IMR-90 (cell line): ENCODE measurements around the gene DOK6. TPM values are rescaled to one million over a fixed set of nuclear protein-coding genes. Genes with fewer than 3 reads are reported as not detected.

ENCODE experiments used
- ATAC-seq: fragments of 200-7000 bp; cut with Tn5 transposase; 2 replicates; pipeline ENCODE4 v1.9.1; 2020; ENCODE audit warnings: low read depth, mild to moderate bottlenecking, moderate library complexity
- BruUV-seq: library from RNA; stranded (reverse); fragments of 400-500 nt; replicated peaks from 2 replicates; lab custom pipeline; 2021; lab: Mats Ljungman, UMichigan
- CTCF ChIA-PET: fragments of 300-600 bp; formaldehyde crosslinking; extraction: SDS; loops from one replicate; lab custom pipeline; 2021; ENCODE audit warnings: antibody characterized with exemption; lab: Yijun Ruan, JAX
- POLR2A ChIA-PET: fragments of 300-600 bp; sonication (Branson Sonifier 250); formaldehyde crosslinking; loops from one replicate; lab custom pipeline; 2022; ENCODE audit warnings: antibody characterized with exemption; ENCODE audit not compliant: unreplicated experiment; lab: Charles Lee
- DNase-seq: peaks from one replicate; pipeline ENCODE4 v3.0.0; 2013
- H2AFZ ChIP-seq: replicated peaks from 2 replicates; pipeline ENCODE3; 2013; ENCODE audit warnings: low read length, mild to moderate bottlenecking; ENCODE audit not compliant: poor library complexity
- H2AK5ac ChIP-seq: 2 replicates; pipeline ENCODE4 v1.6.1; 2013; ENCODE audit warnings: low read depth, low read length, inconsistent platforms
- H2AK9ac ChIP-seq: replicated peaks from 2 replicates; pipeline ENCODE3; 2013; ENCODE audit warnings: mild to moderate bottlenecking, low read depth, low read length, moderate library complexity; ENCODE audit not compliant: poor library complexity
- H2BK120ac ChIP-seq: 2 replicates; pipeline ENCODE4 v1.6.1; 2013; ENCODE audit warnings: low read depth, low read length, inconsistent platforms
- H2BK15ac ChIP-seq: 3 replicates; pipeline ENCODE4 v1.6.1; 2013; ENCODE audit warnings: low read depth, low read length, inconsistent platforms
- H2BK20ac ChIP-seq: 2 replicates; pipeline ENCODE4 v1.6.1; 2013; ENCODE audit warnings: low read depth, mild to moderate bottlenecking, inconsistent platforms, low read length, moderate library complexity
- H2BK5ac ChIP-seq: 2 replicates; pipeline ENCODE4 v1.6.1; 2013; ENCODE audit warnings: mild to moderate bottlenecking, low read depth, low read length, inconsistent platforms; ENCODE audit not compliant: poor library complexity, severe bottlenecking
- H3K14ac ChIP-seq: replicated peaks from 2 replicates; pipeline ENCODE4 v1.6.1; 2013; ENCODE audit warnings: low read depth, low read length, inconsistent platforms
- H3K18ac ChIP-seq: 2 replicates; pipeline ENCODE4 v1.6.1; 2013; ENCODE audit warnings: low read depth, low read length, control low read depth
- H3K23ac ChIP-seq: 2 replicates; pipeline ENCODE4 v1.6.1; 2013; ENCODE audit warnings: low read depth, low read length, inconsistent platforms
- H3K27ac ChIP-seq: 2 replicates; pipeline ENCODE4 v1.5.1; 2013; ENCODE audit warnings: mild to moderate bottlenecking, control low read depth, low read length; ENCODE audit not compliant: insufficient read depth
- H3K27me3 ChIP-seq: 2 replicates; pipeline ENCODE4 v1.6.1; 2013; ENCODE audit warnings: low read length; ENCODE audit not compliant: control insufficient read depth, insufficient read depth
- H3K36me3 ChIP-seq: 2 replicates; pipeline ENCODE4 v1.6.1; 2013; ENCODE audit warnings: low read length, mixed read lengths; ENCODE audit not compliant: control insufficient read depth, insufficient read depth
- H3K4ac ChIP-seq: 2 replicates; pipeline ENCODE4 v1.6.1; 2013; ENCODE audit warnings: low read depth, low read length, inconsistent platforms
- H3K4me1 ChIP-seq: 2 replicates; pipeline ENCODE4 v1.6.1; 2013; ENCODE audit warnings: low read length, mixed read lengths; ENCODE audit not compliant: control insufficient read depth, insufficient read depth
- H3K4me2 ChIP-seq: 2 replicates; pipeline ENCODE4 v1.6.1; 2013; ENCODE audit warnings: low read depth, mild to moderate bottlenecking, control low read depth, low read length, moderate library complexity
- H3K4me3 ChIP-seq: 2 replicates; pipeline ENCODE4 v1.5.1; 2013; ENCODE audit warnings: low read depth, mild to moderate bottlenecking, control low read depth, low read length, moderate library complexity; ENCODE audit not compliant: insufficient read depth
- H3K56ac ChIP-seq: 2 replicates; pipeline ENCODE4 v1.6.1; 2013; ENCODE audit warnings: low read length, inconsistent platforms; ENCODE audit not compliant: insufficient read depth; ENCODE audit errors: extremely low read depth
- H3K79me1 ChIP-seq, 2 experiments: 2 replicates each; pipeline ENCODE4 v1.6.1; 2013; ENCODE audit warnings: low read length in 2 of 2, inconsistent platforms in 1 of 2, low read depth in 1 of 2
- H3K9ac ChIP-seq: 2 replicates; pipeline ENCODE4 v1.6.1; 2013; ENCODE audit warnings: low read depth, low read length, control low read depth
- H3K9me1 ChIP-seq: 2 replicates; pipeline ENCODE4 v1.6.1; 2013; ENCODE audit warnings: low read length, inconsistent platforms; ENCODE audit not compliant: insufficient read depth
- H3K9me3 ChIP-seq: 2 replicates; pipeline ENCODE4 v1.6.1; 2013; ENCODE audit warnings: low read length; ENCODE audit not compliant: control insufficient read depth, insufficient read depth
- H4K20me1 ChIP-seq: 2 replicates; pipeline ENCODE4 v1.6.1; 2013; ENCODE audit warnings: low read length, inconsistent platforms; ENCODE audit not compliant: insufficient read depth
- H4K5ac ChIP-seq: 2 replicates; pipeline ENCODE4 v1.6.1; 2013; ENCODE audit warnings: mild to moderate bottlenecking, low read depth, low read length, control low read depth
- H4K8ac ChIP-seq, 2 experiments: 2 replicates each; pipeline ENCODE4 v1.6.1; 2013; ENCODE audit warnings: low read depth in 2 of 2, low read length in 2 of 2, control low read depth in 1 of 2, inconsistent platforms in 1 of 2
- H4K91ac ChIP-seq: 2 replicates; pipeline ENCODE4 v1.6.1; 2013; ENCODE audit warnings: low read depth, low read length, inconsistent platforms; ENCODE audit not compliant: insufficient read depth
- BHLHE40 ChIP-seq: fragments of 150-350 bp; IDR thresholded peaks from 2 replicates; pipeline ENCODE4 v1.6.1; 2016; ENCODE audit warnings: mild to moderate bottlenecking, low read depth, low read length
- CEBPB ChIP-seq: IDR thresholded peaks from 2 replicates; pipeline ENCODE4 v1.6.1; 2012; ENCODE audit warnings: low read depth, low read length, improper control_type of control experiment
- CHD1 ChIP-seq: IDR thresholded peaks from 2 replicates; pipeline ENCODE4 v1.6.1; 2012; ENCODE audit warnings: low read depth, low read length, improper control_type of control experiment
- CTCF ChIP-seq: conservative IDR thresholded peaks from 2 replicates; pipeline ENCODE4 v1.5.1; 2012; ENCODE audit warnings: mild to moderate bottlenecking, low read depth, low read length, improper control_type of control experiment
- ELK1 ChIP-seq: fragments of 150-350 bp; IDR thresholded peaks from 2 replicates; pipeline ENCODE4 v1.6.1; 2016; ENCODE audit warnings: low read depth, mild to moderate bottlenecking, low read length, moderate library complexity, borderline replicate concordance
- FOS ChIP-seq: fragments of 150-350 bp; IDR thresholded peaks from 2 replicates; pipeline ENCODE4 v1.6.1; 2016; ENCODE audit warnings: low read depth, low read length
- MAFK ChIP-seq: IDR thresholded peaks from 2 replicates; pipeline ENCODE4 v1.6.1; 2012; ENCODE audit warnings: low read depth, low read length, improper control_type of control experiment
- MAZ ChIP-seq: IDR thresholded peaks from 2 replicates; pipeline ENCODE4 v1.6.1; 2012; ENCODE audit warnings: low read depth, mild to moderate bottlenecking, low read length, improper control_type of control experiment, moderate library complexity, borderline replicate concordance
- MXI1 ChIP-seq: IDR thresholded peaks from 2 replicates; pipeline ENCODE4 v1.6.1; 2012; ENCODE audit warnings: low read depth, mild to moderate bottlenecking, low read length, moderate library complexity, borderline replicate concordance
- NFE2L2 ChIP-seq: fragments of 150-350 bp; IDR thresholded peaks from 2 replicates; pipeline ENCODE4 v1.6.1; 2016; ENCODE audit warnings: low read depth, mild to moderate bottlenecking, low read length
- POLR2A ChIP-seq: IDR thresholded peaks from 2 replicates; pipeline ENCODE4 v1.6.1; 2012; ENCODE audit warnings: mild to moderate bottlenecking, low read depth, low read length
- RAD21 ChIP-seq: IDR thresholded peaks from 2 replicates; pipeline ENCODE4 v1.6.1; 2012; ENCODE audit warnings: low read length, improper control_type of control experiment
- RCOR1 ChIP-seq: IDR thresholded peaks from 2 replicates; pipeline ENCODE4 v1.6.1; 2012; ENCODE audit warnings: mild to moderate bottlenecking, low read length, improper control_type of control experiment; ENCODE audit not compliant: insufficient replicate concordance
- RFX5 ChIP-seq: IDR thresholded peaks from 2 replicates; pipeline ENCODE4 v1.8.0; 2012; ENCODE audit warnings: low read depth, mild to moderate bottlenecking, low read length, moderate library complexity
- SMC3 ChIP-seq: fragments of 150-350 bp; IDR thresholded peaks from 2 replicates; pipeline ENCODE4 v1.6.1; 2016; ENCODE audit warnings: low read depth, mild to moderate bottlenecking, antibody characterized with exemption, low read length, moderate library complexity
- WGBS, 2 experiments: methylation state at CpG; one replicate each; pipeline versions ENCODE4 v1.1.5 to v1.1.7; 2013; ENCODE audit warnings: missing lambda C conversion rate in 2 of 2; ENCODE audit not compliant: insufficient read length in 1 of 2; ENCODE audit errors: extremely low coverage in 2 of 2; 5-methylcytosine and 5-hydroxymethylcytosine counted together
- dilution Hi-C: fragments of 300-500 bp; cut with HindIII; formaldehyde crosslinking; loops from one replicate; pipeline ENCODE4 v1.14.3; 2018; ENCODE audit warnings: low sequenced_read_pairs; ENCODE audit not compliant: unreplicated experiment
- in situ Hi-C: fragments of 300-500 bp; cut with MboI; formaldehyde crosslinking; loops from 3 replicates; pipeline ENCODE4 v1.14.3; 2019; ENCODE audit warnings: low sequenced_read_pairs, inconsistent platforms, mixed read lengths
- intact Hi-C: fragments of 100-400 bp; cut with micrococcal nuclease; formaldehyde crosslinking; loops from 2 replicates; pipeline ENCODE4 v1.10.0; 2022
- polyA plus RNA-seq, 3 experiments: library from polyadenylated mRNA; depleted of rRNA; stranded (reverse); fragments of >200 nt; gene quantifications; 2 replicates each; pipeline ENCODE4 v1.2.3, GENCODE V29; 2012; ENCODE audit warnings: low replicate concordance in 1 of 3
- total RNA-seq: library from RNA; depleted of rRNA; stranded (reverse); fragments of >200 nt; gene quantifications from 2 replicates; pipeline ENCODE4 v1.2.3, GENCODE V29; 2012
- TF ChIP-seq, protein P1 (sequence below): fragments of 150-350 bp; IDR thresholded peaks from 2 replicates; pipeline ENCODE4 v1.6.1; 2017; ENCODE audit warnings: mild to moderate bottlenecking, antibody characterized with exemption, low read length, low read depth

DOK6 gene
- total and polyA plus RNA-seq, 2 of the 4 experiments (the other 2 are of a cell fraction): 1.9 to 2.7 TPM

- no peak overlapping the region for H3K14ac ChIP-seq
- no peak overlapping the region for H3K4me2 ChIP-seq
- no peaks in the 10 kb centered on the region for H3K9me3 ChIP-seq
- H2BK20ac ChIP-seq: no peak overlapping the region
- DNase-seq: no peak
- H3K23ac ChIP-seq: no peak overlapping the region
- intact Hi-C loops (no loop called here), in situ Hi-C loops (no loop called here), dilution Hi-C loops (no loop called here)
- no peaks in the 10 kb centered on the region for H3K36me3 ChIP-seq
- no peak for TF ChIP-seq NFE2L2
- TF ChIP-seq MAFK: no peak
- TF ChIP-seq FOS: no peak
- no peak for TF ChIP-seq RFX5
- no peak for TF ChIP-seq POLR2A
- no peak for TF ChIP-seq ELK1
- TF ChIP-seq MAZ: no peak
- no peak for TF ChIP-seq CTCF
- TF ChIP-seq CHD1: no peak
- TF ChIP-seq BHLHE40: no peak
- TF ChIP-seq CEBPB: no peak
- TF ChIP-seq MXI1: no peak
- no peak for TF ChIP-seq SMC3
- TF ChIP-seq RCOR1: no peak
- TF ChIP-seq, protein P1, sequence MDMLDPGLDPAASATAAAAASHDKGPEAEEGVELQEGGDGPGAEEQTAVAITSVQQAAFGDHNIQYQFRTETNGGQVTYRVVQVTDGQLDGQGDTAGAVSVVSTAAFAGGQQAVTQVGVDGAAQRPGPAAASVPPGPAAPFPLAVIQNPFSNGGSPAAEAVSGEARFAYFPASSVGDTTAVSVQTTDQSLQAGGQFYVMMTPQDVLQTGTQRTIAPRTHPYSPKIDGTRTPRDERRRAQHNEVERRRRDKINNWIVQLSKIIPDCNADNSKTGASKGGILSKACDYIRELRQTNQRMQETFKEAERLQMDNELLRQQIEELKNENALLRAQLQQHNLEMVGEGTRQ: no peak
- no peak for TF ChIP-seq RAD21
- H3K18ac ChIP-seq: no peak overlapping the region
- no peaks in the 10 kb centered on the region for H3K4me1 ChIP-seq
- BruUV-seq: no TSS peak
- ATAC-seq: no peak
- no peaks in the 10 kb centered on the region for H4K20me1 ChIP-seq
- no peaks in the 10 kb centered on the region for H3K9me1 ChIP-seq
- no peak overlapping the region for H2BK15ac ChIP-seq
- H4K91ac ChIP-seq: no peak overlapping the region
- WGBS, 2 experiments: 86% methylated on average over 1 of the region's 5 CpGs; no CpG with 5 or more reads in 1 of the 2 experiments
- H2BK120ac ChIP-seq: no peak overlapping the region
- H3K9ac ChIP-seq: no peak overlapping the region
- no peak overlapping the region for H2AK5ac ChIP-seq
- no peak overlapping the region for H3K4me3 ChIP-seq
- no peak overlapping the region for H3K56ac ChIP-seq
- no peaks in the 10 kb centered on the region for H3K27me3 ChIP-seq
- no peak overlapping the region for H3K27ac ChIP-seq
- POLR2A ChIA-PET: no interaction called here
- no peak overlapping the region for H4K5ac ChIP-seq
- H2AK9ac ChIP-seq: no peak overlapping the region
- no peaks in the 10 kb centered on the region for H3K79me1 ChIP-seq
- CTCF ChIA-PET: interaction anchor here (0.8 kb wide), 1 partner anchor 12 kb away, joined by 3 read pairs; no protein-coding TSS in a partner anchor
- H3K4ac ChIP-seq: no peak overlapping the region
- H4K8ac ChIP-seq: no peak overlapping the region
- H2BK5ac ChIP-seq: no peak overlapping the region
- H2AFZ ChIP-seq: no peak overlapping the region
These were observed 327.4 kb downstream of the DOK6 start for GRCh38 chr18:69727912-69728572.
